Measurements from ENCODE around the gene BMP8B. TPM values are rescaled to one million over a fixed set of nuclear protein-coding genes. Genes with fewer than 3 reads are reported as not detected.

Gene BMP8B
- total RNA-seq, 1 donor from 2014 or later: 0.41 TPM

DNA sequence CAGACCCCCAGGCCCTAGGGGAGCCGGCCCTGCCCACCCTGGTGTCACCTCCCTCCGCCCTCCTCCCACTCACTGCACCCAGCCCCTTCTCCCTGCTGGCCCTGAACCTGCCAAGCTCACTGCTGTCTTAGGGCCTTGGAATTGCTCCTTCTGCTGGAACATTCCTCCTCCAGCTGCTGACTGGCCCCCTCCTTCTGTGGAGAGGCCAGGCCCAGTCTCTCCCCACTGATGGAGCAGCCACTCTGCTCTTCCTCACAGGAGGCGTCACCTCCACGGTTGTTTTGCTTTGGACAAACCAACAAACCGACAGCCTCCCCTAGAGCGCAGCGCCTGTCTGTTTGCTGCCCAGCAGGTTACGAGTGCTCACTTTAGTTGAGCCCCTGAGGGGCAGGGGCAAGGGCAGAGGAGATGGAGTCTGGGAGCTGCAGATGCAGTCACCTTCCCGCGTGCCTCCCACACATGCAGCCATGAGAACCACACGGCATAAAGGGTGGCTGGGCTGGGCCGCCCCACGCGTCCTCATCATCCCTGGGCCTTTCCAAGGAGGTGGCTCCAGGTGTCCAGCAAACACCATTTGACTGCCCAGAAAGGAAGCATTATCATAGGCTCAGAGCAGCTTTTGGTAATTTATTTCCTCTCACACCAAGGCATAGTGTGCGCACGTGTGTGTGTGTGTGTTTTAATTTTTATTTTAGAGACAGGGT is 27.0 kb downstream of the BMP8B start:
- DNase-seq (ENCODE audit: low spot score in 2 of 2): no peak
- FAIRE-seq: no peak

DNA sequence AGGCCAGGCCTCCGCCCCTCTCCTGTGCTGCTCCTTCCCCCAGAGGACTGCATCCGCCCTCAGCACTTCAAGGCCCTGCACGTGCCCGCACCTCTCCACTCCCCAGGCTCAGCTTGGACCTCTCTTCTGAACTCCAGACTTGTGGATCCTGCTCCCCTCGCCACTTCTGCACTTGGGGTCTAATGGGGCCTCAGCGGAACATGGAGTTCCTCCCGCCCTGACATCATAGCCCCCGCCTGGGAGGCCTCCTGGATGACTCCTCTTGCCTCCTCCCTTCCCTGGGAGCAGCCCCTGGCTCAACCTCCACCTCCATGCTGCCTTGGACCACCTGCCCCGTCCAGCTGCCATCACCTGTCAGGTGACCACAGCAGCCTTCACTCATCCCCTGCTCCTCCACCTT is 27.6 kb downstream of the BMP8B start:
- no peak for FAIRE-seq
- no peak for DNase-seq (ENCODE audit: low spot score in 2 of 2)

DNA sequence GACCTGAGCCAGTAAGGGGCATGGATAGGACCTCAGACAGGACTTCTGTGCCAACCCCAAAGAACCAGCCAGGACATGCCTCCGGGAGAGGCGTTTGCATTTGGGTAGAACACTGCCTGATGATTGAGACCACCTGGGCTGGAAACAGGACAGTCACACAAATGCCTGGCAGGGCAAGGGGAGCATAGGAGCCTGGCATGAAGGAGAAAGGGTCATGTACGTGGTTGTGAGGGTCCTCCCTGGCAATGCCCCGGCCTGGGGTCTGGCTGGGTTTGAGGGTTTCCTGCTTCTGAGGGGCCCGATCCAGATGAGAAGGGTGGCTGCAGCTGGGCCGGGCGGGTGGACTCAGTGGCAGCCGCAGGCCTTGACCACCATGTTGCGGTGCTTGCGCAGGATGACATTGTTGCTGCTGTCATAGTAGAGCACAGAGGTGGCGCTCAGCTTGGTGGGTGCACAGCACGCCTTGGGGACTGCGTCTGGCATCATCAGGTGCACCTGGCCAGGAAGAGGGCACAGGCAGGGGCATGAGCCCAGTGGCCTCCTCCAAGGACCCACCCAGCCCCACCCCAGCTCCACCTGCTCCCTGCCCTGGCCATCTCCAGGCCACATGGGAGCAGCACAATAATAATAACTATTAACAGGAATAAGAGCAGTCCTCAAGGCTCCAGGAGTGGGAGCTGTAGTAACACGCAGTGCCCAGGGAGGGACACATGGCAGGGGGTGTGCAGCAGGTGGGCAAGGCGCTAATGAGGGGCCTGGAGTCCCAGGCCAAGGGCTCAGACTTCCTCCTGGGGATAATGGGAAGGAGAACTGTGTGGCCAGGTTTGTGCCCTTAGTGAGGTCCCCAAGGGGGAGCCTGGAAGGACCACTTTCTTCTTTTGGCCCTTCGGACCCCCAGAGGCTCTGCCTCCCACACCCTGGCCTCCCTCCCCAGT is 28.3 kb downstream of the BMP8B start:
- DNase-seq (ENCODE audit: low spot score in 2 of 2) (no peak), FAIRE-seq (no peak)

DNA sequence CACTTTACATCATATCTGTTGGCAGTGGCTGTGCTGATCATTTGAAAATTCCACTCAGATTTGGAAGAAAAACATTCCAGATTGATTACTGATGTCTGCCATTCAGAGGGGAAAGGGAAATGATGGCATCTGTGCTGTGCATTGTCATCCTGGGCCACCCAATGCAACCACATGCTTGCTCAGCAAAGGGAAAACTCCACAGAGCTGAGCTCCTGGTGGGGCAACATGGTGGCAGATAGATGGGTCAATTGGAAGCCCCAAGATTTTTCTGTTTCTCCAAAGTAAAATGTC is 29.3 kb downstream of the BMP8B start:
- no peak for DNase-seq (ENCODE audit: low spot score in 2 of 2)
- FAIRE-seq: no peak

DNA sequence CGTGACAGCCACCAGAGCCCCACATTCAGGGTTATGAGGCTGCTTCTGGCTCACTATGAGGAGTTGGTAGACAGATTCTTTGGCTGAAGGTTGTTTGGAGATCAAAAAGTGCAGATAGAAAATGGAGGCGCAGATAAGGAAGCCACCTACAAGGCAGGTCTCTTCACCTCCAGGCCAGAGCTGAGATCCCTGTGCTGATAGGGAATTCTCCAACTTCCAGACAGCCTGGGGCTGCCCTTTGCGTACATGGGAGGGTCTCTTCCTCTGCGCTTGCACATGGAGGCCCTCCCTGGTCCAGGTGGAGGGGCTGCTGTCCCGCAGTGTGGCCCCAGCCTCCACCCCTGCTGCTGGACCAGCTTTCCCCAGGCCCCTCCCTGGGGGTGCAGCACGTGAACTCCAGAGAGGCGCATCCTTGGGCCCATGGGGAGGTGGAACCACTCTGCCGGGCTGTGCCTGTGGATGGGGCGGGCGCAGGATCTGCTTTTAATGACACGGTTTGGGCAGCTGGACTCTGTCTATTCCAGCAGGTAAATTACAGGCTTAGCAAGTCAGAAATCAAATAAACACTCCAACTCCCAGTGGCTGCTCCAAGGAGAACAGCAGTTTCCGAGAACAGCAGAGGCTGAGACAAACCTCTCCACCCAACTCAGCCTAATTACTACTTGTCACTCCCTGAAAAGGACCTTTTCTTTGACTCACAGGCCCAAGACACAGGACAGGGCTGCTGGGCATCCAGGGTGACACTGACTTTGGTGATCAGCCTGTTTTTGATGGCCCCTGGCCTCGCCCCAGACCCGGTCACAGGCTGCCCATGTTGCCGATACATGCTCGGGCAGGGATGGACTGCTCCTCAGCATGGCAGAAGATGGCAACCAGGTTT is 29.9 kb downstream of the BMP8B start:
- FAIRE-seq: no peak
- DNase-seq (ENCODE audit: low spot score in 2 of 2): no peak

DNA sequence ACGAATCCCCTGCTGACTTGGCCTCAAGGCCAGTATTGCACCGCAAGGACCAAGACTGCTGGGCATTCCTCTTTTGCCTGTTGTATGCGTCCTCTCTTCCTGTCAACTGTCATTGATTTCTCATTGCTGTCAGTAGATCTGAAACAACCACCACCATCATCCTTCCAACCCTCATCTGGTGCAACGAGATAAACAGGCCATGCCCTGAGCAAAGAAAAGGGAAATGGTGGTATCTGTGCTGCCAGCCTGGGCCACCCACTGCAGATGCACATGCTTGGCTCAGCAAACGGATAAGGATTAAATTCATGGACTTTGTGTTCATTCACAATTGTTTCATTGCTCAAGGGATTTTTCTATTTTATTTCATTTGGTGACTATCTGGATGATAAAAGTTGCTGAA is 31.2 kb downstream of the BMP8B start:
- no peak for DNase-seq (ENCODE audit: low spot score in 2 of 2)
- FAIRE-seq: no peak

DNA sequence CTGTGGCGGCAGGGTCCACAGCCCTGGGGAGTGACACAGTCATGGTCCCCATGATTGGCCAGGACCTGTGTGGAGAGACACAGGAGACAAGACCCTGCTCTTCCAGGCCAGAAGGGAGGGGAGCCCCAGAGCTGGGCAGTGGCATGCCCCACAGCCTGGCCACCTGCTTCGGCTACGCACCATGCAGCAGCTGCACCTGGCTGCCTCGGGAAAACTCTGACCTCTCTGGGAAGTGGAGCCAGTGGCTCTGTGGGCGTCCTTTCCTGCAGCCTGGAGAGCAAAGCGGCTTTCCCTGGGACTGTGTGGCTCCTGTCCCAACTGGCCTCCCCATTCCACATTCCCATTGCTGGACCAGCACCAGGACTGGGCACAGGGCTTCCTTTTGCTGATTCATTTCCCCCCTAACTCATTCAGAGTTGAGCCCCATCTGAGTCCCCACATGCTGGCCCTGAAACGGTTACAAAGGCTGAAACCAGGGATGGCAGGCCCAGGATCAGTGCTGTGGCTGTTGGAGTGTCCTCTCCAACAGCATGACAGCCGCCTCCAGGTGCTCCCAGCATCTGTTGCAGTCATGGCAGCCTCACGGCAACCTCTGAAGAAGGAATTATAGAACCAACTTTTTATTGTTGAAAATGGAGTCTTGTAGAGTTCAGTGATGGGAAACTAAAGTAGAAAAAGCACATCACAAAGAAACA is 32.6 kb downstream of the BMP8B start:
- FAIRE-seq (no peak), DNase-seq (ENCODE audit: low spot score in 2 of 2) (no peak)

DNA sequence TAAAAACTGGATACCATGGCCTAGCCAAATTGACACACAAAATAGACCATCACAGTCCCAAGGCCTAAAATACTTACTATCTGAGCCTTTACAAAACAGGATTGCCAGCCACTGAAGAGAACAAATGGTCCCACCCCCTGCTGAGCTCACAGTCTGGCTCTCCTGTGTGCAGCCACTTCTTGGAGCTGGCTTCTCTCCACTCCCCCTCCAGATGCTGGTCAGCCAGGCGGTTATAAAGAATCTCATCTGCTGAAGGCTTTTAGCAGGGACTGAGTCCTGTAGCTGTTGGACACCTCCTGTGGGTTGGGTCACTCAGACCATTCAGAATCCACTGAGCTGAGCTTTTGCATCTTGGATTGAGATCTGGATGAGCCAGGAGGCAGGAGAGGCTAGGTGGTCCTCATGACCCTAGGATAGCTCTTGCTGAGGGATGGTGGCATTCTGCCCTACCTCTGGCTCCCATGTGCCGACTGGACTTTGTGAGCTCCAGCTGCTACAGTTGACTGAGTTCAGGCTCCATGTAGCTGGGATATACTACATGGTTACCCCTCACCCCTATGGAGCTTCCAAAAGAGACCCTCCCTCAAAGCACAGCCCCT is 33.7 kb downstream of the BMP8B start:
- no peak for DNase-seq (ENCODE audit: low spot score in 2 of 2)
- no peak for FAIRE-seq

DNA sequence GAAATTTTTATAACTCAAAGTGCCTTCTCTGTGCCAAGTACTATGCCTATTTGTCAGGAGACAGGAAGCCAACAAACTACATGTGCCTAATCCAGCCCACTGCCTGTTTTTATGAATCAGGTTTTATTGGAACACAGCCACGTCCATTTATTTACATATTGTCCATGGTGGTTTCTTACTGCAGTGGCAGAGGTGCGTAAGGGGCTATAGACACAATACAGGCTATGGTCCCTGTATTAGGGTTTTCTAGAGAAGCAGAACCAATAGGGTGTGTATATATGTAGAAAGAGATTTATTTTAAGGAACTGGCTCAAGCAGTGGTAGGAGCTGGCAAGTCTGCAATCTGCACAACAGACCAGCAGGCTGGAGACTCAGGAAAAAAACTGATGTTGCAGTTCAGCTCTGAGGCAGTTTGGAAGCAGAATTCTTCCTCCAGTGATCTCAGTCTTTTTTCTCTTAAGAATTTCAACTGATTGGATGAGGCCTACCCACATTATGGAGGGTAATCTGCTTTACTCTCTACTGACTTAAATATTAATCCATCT is 34.6 kb downstream of the BMP8B start:
- no peak for FAIRE-seq
- DNase-seq (ENCODE audit: low spot score in 2 of 2): no peak

DNA sequence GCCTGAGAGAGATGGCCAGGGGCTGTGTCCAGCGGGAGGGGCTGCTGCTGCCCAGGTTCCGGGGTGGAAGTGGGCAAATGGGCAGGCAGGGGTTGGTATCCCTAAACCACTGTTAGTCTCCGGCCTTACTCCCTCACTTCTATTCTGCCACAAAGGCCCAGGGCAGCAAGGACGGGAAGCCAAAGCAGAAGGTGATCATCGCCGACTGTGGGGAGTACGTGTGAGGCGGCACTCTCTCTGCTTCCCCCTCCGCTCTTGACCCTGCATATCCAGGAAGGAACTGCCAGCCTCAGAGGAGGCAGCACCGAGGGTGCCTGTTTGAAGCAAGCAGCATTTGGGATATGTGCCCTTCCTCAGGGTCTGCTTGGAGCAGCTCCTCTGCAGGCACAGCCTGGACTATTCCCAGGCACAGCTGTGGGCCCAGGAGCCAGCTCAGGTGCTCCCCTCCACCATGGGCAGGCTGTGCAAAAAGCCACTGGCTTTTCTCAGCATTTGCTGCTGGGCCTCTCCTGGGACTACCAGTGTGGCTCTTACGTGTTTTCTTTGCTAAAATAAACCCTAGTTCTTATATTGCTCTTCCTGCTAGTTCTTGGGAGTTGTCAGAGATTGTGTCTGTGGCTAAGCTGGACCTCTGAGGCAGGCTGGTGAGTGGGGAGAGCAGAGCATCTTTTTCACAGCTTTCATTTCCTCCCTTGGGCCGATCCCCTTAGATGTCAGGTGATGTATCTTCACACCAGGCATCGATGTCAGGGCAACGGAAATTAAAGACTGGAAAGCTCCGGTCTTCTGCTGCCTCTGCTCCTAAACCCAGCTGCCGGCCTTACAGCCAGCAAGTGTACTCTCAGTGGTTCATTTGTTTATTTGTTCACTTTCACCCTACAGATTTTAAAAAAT is 35.3 kb downstream of the BMP8B start:
- FAIRE-seq: no peak
- no peak for DNase-seq (ENCODE audit: low spot score in 2 of 2)

DNA sequence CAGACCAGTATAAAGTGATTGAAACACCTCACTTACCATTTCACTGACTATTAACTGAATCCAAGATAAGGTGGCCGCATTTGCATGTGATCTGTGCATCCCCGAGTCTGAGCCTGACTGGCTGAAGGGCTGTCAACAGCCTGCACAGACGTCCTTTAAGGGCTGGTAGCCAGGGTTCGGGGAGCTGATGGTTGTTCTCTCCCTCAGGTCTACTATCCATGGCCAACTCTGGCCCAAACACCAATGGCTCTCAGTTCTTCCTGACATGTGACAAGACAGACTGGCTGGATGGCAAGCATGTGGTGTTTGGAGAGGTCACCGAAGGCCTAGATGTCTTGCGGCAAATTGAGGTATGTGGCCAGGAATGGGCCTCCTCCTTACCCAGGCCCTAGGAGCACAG is 36.0 kb downstream of the BMP8B start:
- DNase-seq (ENCODE audit: low spot score in 2 of 2) (no peak), FAIRE-seq (no peak)

DNA sequence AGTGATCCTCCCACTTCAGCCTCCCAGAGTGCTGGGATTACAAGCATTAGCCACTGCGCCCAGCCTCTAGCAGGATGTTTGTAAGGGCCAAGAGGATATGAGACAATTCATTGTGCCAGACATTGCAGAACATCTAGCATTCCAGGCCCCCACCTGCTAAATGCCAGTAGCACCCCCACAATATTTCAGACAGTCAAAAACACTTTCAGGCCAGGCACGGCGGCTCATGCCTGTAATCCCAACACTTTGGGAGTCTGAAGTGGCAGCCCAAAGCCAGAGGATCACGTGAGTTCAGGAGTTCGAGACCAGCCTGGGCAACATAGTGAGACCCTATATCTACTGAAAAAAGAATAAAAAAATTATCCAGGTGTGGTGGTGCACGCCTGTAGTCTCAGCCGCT is 37.1 kb downstream of the BMP8B start:
- FAIRE-seq: no peak
- DNase-seq (ENCODE audit: low spot score in 2 of 2): no peak

DNA sequence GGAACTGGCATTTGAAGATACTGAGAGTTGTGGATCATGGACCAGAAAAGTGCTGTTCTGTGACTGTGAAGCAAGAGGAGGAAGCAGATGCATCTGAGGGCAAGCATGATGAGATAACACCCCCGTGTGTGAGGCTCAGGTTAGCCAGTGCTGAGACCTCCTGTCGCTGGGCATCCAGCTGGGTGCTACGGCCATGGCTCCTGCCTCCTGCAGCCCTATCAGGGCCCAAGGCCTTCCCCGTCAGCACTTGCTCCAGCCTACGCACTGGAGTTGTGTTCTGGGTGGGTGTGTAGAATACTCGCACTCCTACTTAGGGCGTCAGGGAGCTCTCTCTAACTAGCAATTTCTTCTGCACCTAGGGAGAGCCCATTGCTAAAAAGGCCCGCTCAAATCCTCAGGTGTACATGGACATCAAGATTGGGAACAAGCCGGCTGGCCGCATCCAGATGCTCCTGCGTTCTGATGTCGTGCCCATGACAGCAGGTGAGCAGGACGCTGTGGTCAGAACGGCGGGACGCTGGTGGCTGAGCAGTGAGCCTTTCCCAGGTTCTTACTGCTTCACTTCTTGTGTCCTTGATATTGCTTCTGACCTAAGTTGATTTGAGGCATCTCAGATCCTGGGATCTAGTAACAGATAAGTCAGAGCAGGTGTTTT is 43.5 kb downstream of the BMP8B start:
- DNase-seq (ENCODE audit: low spot score in 2 of 2): no peak
- FAIRE-seq: no peak

DNA sequence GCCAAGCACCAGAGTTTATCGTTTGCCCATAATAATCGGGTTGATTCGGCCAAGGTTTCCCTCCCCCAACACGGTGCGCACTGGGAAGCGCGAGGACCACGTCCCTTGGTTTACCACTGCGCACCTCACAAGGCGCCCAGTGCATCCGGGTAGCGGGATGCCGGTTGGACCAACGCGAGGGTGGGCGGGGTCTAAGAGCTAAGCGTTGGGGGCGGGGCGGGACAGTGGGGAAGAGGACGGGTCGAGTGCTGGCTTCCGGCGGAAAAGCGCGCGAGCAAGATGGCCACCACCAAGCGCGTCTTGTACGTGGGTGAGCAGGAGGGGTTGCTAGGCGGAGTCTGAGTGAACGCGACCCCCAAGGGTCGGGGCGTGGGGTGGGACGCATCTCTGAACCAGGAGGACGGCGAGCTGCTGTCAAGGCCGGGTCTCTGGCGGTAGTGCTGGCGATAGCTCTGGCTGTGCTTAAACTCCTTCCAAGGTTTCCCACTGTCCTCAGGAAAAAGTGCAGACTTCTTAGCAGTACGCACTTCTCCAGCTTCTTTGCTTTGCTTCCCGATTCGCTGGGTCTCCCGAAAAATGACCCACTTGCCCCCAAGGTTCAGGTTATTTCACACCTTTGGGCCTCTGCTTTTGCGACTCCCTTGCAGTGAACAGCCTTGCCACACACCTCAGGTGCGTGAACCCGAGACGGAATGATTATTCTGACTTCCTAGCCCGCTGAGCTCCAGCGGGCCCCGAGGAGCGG is 49.9 kb downstream of the BMP8B start, which contains the start of gene PPIE:
Gene PPIE, plus strand, starts transcription at position 261 of the 745 bp plus-strand sequence. Its CDS starts 19 bp downstream, at position 280.
- DNase-seq (ENCODE audit: low spot score in 2 of 2) (peak; percentile 59 to 85), FAIRE-seq (no peak)

DNA sequence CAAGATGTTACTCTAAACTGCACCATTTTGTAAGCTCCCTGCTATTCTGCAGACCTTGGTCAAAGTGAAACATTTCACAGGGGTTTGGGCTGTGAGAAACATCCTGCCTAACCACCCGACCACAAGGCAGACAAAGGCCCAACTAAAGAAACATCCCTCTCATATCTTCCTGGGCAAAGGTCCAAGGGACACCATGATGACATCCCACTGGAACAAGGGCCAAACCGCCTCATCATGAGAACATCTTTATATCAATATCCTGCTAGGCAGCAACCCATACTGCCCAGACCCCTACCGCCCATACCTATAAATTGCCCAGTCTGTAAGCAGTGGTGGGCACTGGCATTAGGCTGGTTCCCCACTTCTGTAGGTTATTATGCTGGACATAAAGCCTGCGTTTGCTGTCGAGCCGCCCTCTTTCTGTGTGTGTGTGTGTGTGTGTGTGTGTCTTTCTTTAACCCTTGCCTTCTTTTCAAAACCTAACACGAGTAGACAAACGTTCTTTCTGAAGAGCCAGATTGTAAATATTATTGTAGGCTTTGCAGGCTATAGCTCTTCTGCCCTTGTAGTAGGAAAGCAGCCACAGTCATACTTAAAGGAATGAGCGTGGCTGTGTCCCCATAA is 51.0 kb downstream of the BMP8B start:
- FAIRE-seq: no peak
- DNase-seq (ENCODE audit: low spot score in 2 of 2): no peak

DNA sequence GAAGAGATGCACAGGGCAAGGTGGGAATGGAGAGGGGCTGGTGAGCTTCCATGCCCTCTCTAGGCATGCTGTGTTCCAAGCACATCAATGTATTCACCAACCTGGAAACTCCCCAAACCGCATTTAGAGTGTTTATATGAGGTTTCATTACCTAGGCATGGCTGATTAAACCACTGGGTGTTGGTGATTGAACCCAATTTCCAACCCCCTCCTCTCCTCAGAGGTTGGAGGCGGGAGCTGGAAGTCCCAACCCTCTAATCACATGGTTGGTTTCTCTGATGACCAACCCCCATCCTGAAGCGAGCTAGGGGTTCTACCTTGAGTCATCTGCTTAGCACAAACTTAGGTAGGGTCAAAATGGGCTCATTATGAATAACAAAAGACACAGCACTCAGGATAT is 52.9 kb downstream of the BMP8B start:
- FAIRE-seq (no peak), DNase-seq (ENCODE audit: low spot score in 2 of 2) (no peak)

DNA sequence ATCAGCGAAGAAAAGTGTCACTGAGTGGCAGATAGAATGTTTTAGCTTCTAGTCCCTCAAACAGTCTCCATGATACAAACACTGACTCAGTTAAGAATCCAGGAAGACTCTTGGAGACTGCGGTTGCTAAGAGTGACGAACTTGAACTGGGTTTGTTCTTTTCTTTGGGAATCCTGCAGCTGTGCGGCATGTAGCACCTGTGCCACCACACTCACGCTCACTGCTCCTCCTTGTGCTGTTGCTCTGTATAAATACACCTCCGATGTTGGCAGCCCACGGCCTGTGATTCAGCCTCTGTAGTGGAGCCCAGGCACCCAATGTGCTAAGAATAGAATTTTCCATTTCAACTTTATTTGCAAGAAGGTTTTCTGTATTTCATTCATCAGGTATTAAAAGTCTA is 55.5 kb downstream of the BMP8B start:
- FAIRE-seq (no peak), DNase-seq (ENCODE audit: low spot score in 2 of 2) (no peak)

Measured in frontal cortex (tissue), 4 donors.